Measurements from ENCODE around the gene TMEM183A.
A peak's percentile ranks its signal among the peaks of the same experiment; 100 is the strongest.

TMEM183A gene, protein sequence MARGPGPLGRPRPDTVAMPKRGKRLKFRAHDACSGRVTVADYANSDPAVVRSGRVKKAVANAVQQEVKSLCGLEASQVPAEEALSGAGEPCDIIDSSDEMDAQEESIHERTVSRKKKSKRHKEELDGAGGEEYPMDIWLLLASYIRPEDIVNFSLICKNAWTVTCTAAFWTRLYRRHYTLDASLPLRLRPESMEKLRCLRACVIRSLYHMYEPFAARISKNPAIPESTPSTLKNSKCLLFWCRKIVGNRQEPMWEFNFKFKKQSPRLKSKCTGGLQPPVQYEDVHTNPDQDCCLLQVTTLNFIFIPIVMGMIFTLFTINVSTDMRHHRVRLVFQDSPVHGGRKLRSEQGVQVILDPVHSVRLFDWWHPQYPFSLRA

DNA sequence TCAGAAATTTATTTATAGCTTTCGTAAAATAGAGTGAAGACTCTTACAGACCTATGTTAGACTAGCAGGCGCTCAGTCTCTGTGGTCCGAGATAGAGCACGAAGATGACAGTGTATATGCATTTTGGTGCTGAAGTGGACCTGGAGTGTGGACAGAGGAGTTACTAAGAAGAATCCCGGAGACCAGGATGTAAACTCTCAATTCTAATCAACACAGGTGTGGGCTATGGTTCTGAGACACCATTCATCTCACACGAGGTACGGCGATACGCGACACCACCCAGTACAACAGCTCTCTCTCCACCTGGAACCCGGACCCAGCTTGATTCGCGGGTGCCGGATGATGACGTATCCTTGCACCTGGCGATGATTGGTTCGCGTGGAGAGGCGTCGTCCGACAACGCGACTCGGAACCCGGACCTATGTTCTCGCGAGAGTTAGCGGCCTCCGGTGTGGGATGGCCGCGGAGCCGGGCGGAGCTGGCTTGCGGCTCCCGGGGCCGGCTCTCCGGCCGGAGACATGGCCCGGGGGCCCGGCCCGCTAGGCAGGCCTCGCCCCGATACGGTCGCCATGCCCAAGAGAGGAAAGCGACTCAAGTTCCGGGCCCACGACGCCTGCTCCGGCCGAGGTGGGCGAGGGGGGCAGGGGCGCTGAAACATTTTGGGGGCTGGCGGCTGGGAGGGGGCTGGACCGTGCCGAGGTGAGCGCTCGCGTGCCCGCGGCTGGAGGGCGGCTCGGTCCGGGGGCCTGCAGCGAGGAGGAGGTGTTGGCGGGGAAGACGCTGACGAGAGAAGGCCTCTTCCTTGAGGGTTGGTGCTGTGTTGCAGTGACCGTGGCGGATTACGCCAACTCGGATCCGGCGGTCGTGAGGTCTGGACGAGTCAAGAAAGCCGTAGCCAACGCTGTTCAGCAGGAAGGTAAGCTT lies at the start of gene TMEM183A:
Gene TMEM183A, plus strand, starts transcription at position 427 of the 924 bp plus-strand sequence. Its CDS starts 92 bp downstream, at position 519.
- H3K27ac ChIP-seq (ENCODE audit: low read depth, low read length) = peak within 1 kb of the TSS; percentile 77
- H2AFZ ChIP-seq (ENCODE audit: low read length, unreplicated experiment) = peak within 1 kb of the TSS; percentile 96
- peak within 1 kb of the TSS; percentile 93 for H3K4me3 ChIP-seq (ENCODE audit: low read depth, low read length)
- H3K27me3 ChIP-seq (ENCODE audit: insufficient read depth, low read length) = no peaks in the 10 kb centered on the region
- H3K4me1 ChIP-seq (ENCODE audit: control insufficient read depth, insufficient read depth, low read length, unreplicated experiment) = peaks cover 8% of the 10 kb centered on the region
- peaks cover 18% of the 10 kb centered on the region for H3K36me3 ChIP-seq (ENCODE audit: insufficient read depth, low read length)
- peaks cover 33% of the 10 kb centered on the region for H3K79me2 ChIP-seq (ENCODE audit: control insufficient read depth, insufficient read depth, low read length, unreplicated experiment)

DNA sequence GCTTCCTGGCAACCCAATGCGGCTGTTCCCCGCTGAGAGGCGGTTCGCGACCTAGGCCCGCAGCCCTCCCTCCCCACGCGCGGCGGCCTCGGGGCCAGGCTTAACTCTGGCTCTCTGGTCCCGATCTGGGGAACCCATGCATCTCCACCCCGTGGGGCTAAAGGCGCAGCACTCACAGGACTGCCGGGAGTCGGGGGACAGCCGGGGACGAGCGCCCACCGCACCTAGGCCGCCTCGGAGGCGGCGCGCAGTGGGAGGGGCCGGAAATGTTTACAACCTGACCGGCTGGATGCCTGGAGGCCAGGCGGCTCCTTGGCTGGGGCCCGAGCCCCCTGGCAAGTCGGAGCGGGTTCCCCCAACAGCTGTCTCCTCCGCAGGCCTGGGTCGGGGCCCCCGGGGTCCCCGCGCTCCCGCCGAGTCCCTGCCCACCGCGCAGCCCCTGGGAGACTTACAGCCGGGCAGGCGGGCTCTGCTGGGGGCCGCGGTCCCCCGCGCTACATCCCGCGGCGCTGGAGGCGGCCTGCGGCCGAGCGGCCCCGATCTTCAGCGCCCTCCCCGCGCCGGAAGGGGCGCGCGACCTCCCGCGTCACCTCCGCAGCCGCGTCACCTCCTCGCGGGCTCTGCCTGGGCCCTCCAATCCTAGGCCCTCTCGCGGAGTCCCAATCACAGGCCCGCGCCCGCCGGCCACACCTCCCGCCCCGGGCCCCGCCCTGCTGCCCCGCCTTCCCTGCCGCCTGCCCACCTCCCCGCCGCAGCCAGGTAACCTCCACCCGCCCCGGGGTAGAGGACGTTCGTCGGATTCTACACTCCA lies 49.2 kb upstream of the TMEM183A start, which contains the start of gene ADIPOR1:
Gene ADIPOR1, minus strand, starts transcription at position 580 of the 811 bp plus-strand sequence. CDS start 7,242 bp downstream, outside the sequence.
- Histone ChIP-seq H3K79me2 (ENCODE audit: control insufficient read depth, insufficient read depth, low read length, unreplicated experiment) (peaks cover 51% of the 10 kb centered on the region), H3K4me1 (ENCODE audit: control insufficient read depth, insufficient read depth, low read length, unreplicated experiment) (peaks cover 40% of the 10 kb centered on the region), H3K27ac (ENCODE audit: low read depth, low read length) (peak within 1 kb of the TSS; percentile 55; the same call in 1 of the 2 replicates), H2AFZ (ENCODE audit: low read length, unreplicated experiment) (peak within 1 kb of the TSS; percentile 55), H3K36me3 (ENCODE audit: insufficient read depth, low read length) (no peaks in the 10 kb centered on the region; the same call in 1 of the 2 replicates), H3K4me3 (ENCODE audit: low read depth, low read length) (peak within 1 kb of the TSS; percentile 96), H3K27me3 (ENCODE audit: insufficient read depth, low read length) (no peaks in the 10 kb centered on the region)

DNA sequence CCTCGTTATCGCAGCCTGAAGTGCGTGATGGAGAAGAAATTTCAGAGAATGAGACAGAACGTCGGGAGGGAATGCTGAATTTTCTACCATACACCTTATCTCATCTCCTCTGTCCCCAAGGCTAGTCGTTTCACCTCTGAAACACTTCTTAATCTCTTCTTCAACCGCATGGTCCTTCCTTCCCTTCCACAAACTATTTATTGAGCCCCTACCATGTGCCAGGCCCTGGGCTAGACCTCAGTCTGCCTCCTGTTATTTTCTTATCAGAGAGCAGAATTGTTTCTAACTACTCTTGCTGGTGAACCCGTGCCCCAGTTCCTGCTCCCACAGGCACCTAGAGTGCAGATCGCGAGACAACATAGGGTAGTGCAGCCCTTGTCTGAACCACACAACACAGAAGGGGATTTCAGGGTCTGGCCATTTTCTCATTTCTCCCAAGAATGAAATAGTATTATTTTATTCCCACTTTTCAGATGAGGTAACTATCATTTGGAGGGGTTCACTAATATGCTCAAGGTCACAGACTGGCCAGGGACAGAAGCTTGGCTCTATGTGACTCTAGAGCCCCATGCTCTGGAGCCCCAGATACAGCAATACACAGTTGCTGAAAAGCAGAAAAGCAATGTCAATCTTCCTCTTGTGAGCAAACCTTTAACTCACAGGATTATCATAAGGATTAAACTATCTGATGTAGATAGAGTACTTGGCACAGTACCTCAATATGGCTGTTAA lies 48.5 kb upstream of the TMEM183A start:
- peak overlapping the region; percentile 55 for H2AFZ ChIP-seq (ENCODE audit: low read length, unreplicated experiment)
- H3K79me2 ChIP-seq (ENCODE audit: control insufficient read depth, insufficient read depth, low read length, unreplicated experiment) = peaks cover 44% of the 10 kb centered on the region
- H3K36me3 ChIP-seq (ENCODE audit: insufficient read depth, low read length) = no peaks in the 10 kb centered on the region; the same call in 1 of the 2 replicates
- peak overlapping the region; percentile 96 for H3K4me3 ChIP-seq (ENCODE audit: low read depth, low read length)
- H3K27me3 ChIP-seq (ENCODE audit: insufficient read depth, low read length) = no peaks in the 10 kb centered on the region
- no peak overlapping the region for H3K27ac ChIP-seq (ENCODE audit: low read depth, low read length)
- peaks cover 32% of the 10 kb centered on the region for H3K4me1 ChIP-seq (ENCODE audit: control insufficient read depth, insufficient read depth, low read length, unreplicated experiment)

DNA sequence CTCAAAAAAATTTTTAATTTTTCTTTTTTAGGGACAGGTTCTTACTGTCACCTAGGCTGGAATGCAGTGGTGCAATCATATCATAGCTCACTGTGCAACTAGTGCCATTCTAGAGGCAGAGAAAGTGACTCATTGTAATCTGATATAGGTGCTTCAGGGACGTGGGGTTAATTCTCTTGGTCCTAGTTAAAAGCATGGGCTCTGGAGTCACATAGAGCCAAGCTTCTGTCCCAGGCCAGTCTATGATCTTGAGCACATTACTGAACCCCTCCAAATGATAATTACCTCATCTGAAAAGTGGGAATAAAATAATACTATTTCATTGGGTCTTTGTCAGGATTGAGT lies 47.9 kb upstream of the TMEM183A start:
- H3K79me2 ChIP-seq (ENCODE audit: control insufficient read depth, insufficient read depth, low read length, unreplicated experiment) = peaks cover 38% of the 10 kb centered on the region
- H3K4me1 ChIP-seq (ENCODE audit: control insufficient read depth, insufficient read depth, low read length, unreplicated experiment) = peaks cover 27% of the 10 kb centered on the region
- H3K27me3 ChIP-seq (ENCODE audit: insufficient read depth, low read length) = no peaks in the 10 kb centered on the region
- H3K27ac ChIP-seq (ENCODE audit: low read depth, low read length) = peak overlapping the region; percentile 31; the same call in 1 of the 2 replicates
- no peaks in the 10 kb centered on the region; the same call in 1 of the 2 replicates for H3K36me3 ChIP-seq (ENCODE audit: insufficient read depth, low read length)
- H2AFZ ChIP-seq (ENCODE audit: low read length, unreplicated experiment) = no peak overlapping the region
- no peak overlapping the region for H3K4me3 ChIP-seq (ENCODE audit: low read depth, low read length)

DNA sequence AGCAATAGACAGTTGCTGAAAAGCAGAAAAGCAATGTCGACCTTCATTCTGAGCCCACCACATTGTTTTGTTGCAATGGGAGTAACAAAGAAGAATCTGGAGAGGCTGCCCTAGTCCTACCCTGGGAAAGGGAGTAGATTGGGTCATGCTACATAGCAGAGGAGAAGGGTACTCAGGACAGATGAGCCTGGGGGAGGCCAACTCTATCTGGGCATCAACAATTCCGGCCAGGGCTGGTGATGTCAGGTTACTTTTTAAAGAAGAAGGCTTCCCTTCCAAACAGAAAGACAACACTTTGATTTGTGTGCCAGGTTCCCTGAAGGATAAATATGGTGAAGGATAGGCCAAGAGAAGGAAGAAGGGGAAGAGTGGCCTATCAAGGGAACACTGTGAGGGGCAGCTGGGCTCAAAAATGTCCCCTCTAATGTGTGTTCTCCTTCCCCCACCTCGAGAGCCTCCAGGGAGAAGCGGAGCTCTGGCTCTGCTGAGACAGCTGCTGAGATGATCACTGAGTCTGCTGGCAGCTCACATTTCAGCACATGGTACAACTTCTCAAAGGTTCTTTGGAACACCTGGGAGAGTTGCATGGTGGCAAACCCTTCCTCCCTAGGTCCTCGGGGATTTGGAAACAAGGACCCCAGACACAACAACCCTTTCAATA lies 45.8 kb upstream of the TMEM183A start:
- no peaks in the 10 kb centered on the region; the same call in 1 of the 2 replicates for H3K36me3 ChIP-seq (ENCODE audit: insufficient read depth, low read length)
- H2AFZ ChIP-seq (ENCODE audit: low read length, unreplicated experiment) = no peak overlapping the region
- H3K79me2 ChIP-seq (ENCODE audit: control insufficient read depth, insufficient read depth, low read length, unreplicated experiment) = peaks cover 20% of the 10 kb centered on the region
- H3K27me3 ChIP-seq (ENCODE audit: insufficient read depth, low read length) = no peaks in the 10 kb centered on the region
- no peak overlapping the region for H3K27ac ChIP-seq (ENCODE audit: low read depth, low read length)
- H3K4me1 ChIP-seq (ENCODE audit: control insufficient read depth, insufficient read depth, low read length, unreplicated experiment) = peaks cover 43% of the 10 kb centered on the region
- H3K4me3 ChIP-seq (ENCODE audit: low read depth, low read length) = no peak overlapping the region

DNA sequence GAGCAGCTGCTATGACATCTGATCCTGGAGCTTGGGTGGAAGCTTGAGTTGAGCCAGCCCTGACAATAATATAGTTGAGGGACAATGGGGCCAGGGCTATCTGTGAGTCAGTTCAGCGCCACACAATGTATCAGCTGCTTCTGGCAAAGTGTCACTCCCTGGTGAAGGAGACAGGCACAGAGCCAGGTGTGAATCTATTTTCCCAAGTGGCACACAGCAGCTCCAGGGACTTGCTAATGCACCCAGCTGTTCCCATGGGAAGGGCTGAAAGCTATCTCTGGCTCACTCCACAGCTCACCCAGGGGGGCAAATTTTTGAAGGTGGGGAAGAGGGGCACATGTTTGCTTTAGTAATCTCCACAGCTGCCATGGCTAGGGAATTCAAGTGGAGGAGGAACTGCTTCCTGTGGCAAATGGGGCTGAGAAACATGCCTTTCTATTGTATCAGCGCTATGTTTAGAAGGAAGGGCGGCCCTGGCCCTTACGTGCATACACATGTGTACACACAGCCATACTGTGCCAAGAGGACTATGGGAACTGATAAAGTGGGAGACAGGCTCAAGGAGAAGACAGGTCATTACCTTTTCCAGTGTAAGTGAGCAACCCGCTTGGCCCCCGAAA lies 42.3 kb upstream of the TMEM183A start:
- no peaks in the 10 kb centered on the region for H3K27me3 ChIP-seq (ENCODE audit: insufficient read depth, low read length)
- no peak overlapping the region for H2AFZ ChIP-seq (ENCODE audit: low read length, unreplicated experiment)
- peaks cover 3% of the 10 kb centered on the region for H3K79me2 ChIP-seq (ENCODE audit: control insufficient read depth, insufficient read depth, low read length, unreplicated experiment)
- no peaks in the 10 kb centered on the region for H3K36me3 ChIP-seq (ENCODE audit: insufficient read depth, low read length)
- peak overlapping the region; percentile 13; the same call in 1 of the 2 replicates for H3K4me3 ChIP-seq (ENCODE audit: low read depth, low read length)
- H3K4me1 ChIP-seq (ENCODE audit: control insufficient read depth, insufficient read depth, low read length, unreplicated experiment) = peaks cover 20% of the 10 kb centered on the region
- H3K27ac ChIP-seq (ENCODE audit: low read depth, low read length) = peak overlapping the region; percentile 78

DNA sequence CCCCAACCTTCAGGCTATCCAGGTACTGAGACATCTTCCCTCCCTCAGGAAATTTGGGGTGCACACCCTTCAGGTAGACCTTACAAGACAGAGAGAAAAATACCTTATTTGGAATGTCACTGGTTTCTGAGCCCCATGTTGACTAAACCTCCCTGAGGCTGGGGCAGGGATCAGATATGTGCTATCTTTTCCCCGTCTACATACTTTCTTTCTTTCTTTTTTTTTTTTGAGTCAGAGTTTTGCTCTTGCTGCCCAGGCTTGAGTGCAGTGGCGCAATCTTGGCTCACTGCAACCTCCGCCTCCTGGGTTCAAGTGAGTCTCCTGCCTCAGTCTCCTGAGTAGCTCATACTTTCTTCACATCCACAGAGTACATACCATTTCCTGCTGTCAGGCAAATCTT lies 41.8 kb upstream of the TMEM183A start:
- no peaks in the 10 kb centered on the region for H3K27me3 ChIP-seq (ENCODE audit: insufficient read depth, low read length)
- H2AFZ ChIP-seq (ENCODE audit: low read length, unreplicated experiment) = no peak overlapping the region
- H3K27ac ChIP-seq (ENCODE audit: low read depth, low read length) = peak overlapping the region; percentile 78
- H3K79me2 ChIP-seq (ENCODE audit: control insufficient read depth, insufficient read depth, low read length, unreplicated experiment) = peaks cover 3% of the 10 kb centered on the region
- no peaks in the 10 kb centered on the region for H3K36me3 ChIP-seq (ENCODE audit: insufficient read depth, low read length)
- peaks cover 20% of the 10 kb centered on the region for H3K4me1 ChIP-seq (ENCODE audit: control insufficient read depth, insufficient read depth, low read length, unreplicated experiment)
- peak overlapping the region; percentile 98 for H3K4me3 ChIP-seq (ENCODE audit: low read depth, low read length)

DNA sequence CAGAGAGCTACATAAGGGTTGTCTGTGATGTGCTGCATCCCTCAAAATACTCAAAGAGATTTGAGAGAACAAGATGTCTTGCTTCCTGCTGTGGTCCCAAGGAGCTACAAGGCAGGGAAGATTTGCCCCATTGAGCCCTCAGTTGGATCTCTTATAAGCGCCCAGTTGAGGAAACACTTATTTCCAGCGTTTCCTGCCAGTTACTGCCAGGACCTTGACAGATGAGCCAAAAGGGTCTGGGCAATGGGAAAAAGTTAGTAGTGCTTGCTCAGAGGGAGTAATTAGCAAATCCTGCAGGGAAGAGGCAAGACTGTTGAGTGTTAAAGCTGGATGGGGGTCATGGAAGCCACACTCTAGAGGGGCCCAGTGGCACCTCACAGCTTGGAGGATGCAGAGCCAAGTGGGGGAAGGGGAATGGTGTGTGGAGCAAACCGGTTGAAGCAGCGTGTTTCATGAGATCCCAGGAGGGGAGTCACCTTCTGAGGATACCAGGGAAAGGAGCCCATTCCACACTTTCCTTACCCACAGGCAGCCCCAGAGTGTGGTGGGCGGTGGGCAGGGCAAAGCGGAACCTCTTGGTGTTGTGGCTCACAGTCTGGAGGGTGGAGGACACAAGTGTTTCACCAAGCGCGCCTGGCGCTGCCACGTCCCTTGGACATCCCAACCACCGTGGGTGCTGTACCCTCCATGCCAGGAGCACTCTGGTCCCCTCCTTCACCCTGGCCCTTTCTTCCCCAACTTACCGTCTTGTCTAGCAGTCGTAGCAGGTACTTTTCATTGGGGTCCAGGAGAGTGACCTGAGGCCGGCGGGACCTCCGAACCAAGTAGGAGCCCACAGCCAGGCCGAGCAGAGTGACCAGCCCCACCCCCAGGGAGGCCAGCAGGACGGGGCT lies 40.9 kb upstream of the TMEM183A start:
- Histone ChIP-seq H3K27me3 (ENCODE audit: insufficient read depth, low read length) (no peaks in the 10 kb centered on the region), H3K36me3 (ENCODE audit: insufficient read depth, low read length) (no peaks in the 10 kb centered on the region), H3K27ac (ENCODE audit: low read depth, low read length) (no peak overlapping the region), H3K4me3 (ENCODE audit: low read depth, low read length) (peak overlapping the region; percentile 98), H3K4me1 (ENCODE audit: control insufficient read depth, insufficient read depth, low read length, unreplicated experiment) (peaks cover 20% of the 10 kb centered on the region), H2AFZ (ENCODE audit: low read length, unreplicated experiment) (peak overlapping the region; percentile 99), H3K79me2 (ENCODE audit: control insufficient read depth, insufficient read depth, low read length, unreplicated experiment) (peaks cover 3% of the 10 kb centered on the region)

Data from ACC112 (cell line).